Subcutaneous abdominal adipose tissue (tissue), 5 donors: ENCODE measurements around the gene ASAP2.
A peak's percentile ranks its signal among the peaks of the same experiment; 100 is the strongest.

Source experiments
- H3K27ac ChIP-seq: one replicate; pipeline ENCODE4 v1.7.0; 2013; ENCODE audit warnings: low read depth, mild to moderate bottlenecking, inconsistent platforms, low read length, moderate library complexity
- H3K27me3 ChIP-seq, 5 donors: one replicate each; pipeline ENCODE4 v1.7.0; 2013; ENCODE audit warnings: low read length in 5 of 5, inconsistent platforms in 1 of 5; ENCODE audit not compliant: control insufficient read depth in 5 of 5, insufficient read depth in 4 of 5
- H3K36me3 ChIP-seq, 5 donors: one replicate each; pipeline ENCODE4 v1.7.0; 2013; ENCODE audit warnings: low read length in 5 of 5; ENCODE audit not compliant: control insufficient read depth in 5 of 5, insufficient read depth in 5 of 5
- H3K4me1 ChIP-seq, 5 donors: one replicate each; pipeline ENCODE4 v1.7.0; 2013; ENCODE audit warnings: low read length in 5 of 5, mild to moderate bottlenecking in 3 of 5, moderate library complexity in 1 of 5; ENCODE audit not compliant: control insufficient read depth in 5 of 5, insufficient read depth in 5 of 5
- H3K4me3 ChIP-seq, 5 donors: one replicate each; pipeline ENCODE4 v1.7.0; 2013; ENCODE audit warnings: low read length in 5 of 5, low read depth in 1 of 5
- H3K9ac ChIP-seq, 5 donors: one replicate each; pipeline ENCODE4 v1.7.0; 2013; ENCODE audit warnings: low read length in 5 of 5, mild to moderate bottlenecking in 4 of 5, moderate library complexity in 3 of 5
- H3K9me3 ChIP-seq, 5 donors: one replicate each; pipeline ENCODE4 v1.7.0; 2013; ENCODE audit warnings: low read length in 5 of 5; ENCODE audit not compliant: control insufficient read depth in 5 of 5
- donor health status: healthy.
- donor health status: healthy.
- donor health status: healthy.
- donor health status: healthy.
- donor health status: healthy.

ASAP2 gene

DNA sequence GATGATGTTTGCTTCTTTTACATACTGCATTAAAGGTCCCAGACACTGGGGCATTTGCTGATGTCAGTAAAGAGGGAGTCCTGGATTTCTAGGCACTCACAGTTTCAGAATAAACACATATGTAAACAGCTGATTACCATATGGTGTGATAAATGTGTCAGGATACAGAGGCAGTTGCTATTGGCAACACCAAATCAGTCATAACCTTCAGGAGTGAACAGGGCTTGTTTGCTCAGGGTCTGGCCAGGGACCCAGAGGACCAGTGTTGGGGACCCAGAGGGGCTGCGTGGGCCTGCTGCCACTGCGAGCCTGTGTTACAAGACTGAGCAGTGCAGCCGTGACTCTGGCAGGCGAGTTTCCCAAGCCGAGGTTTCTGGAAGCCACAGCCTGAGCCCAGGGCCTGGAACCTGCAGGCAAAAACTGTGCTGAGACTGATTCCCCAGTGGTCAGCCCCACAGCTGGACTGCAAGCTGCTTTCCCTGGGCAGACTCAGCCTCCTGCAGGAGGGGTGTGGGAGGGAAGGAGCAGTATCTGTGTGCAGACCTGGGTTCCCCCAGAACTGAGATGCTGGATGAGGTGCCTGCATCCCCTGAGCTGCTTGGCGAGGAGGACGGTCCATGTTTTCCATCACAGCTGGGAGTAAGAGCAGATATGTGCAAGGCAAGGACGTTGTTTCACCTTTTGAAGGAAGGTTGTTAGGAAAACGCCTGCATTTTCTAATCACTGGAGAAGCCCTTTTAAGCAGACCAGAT, 23.6 kb downstream of the ASAP2 start:
- Histone ChIP-seq H3K4me1 (peaks cover 33 to 95% (median 91%) of the 10 kb centered on the region in 5 donors), H3K27ac (no peak overlapping the region), H3K4me3 (peak overlapping the region in 2 of 5 donors; percentile 12 to 30), H3K27me3 (no peaks in the 10 kb centered on the region), H3K9me3 (no peaks in the 10 kb centered on the region), H3K9ac (peak overlapping the region in 1 of 5 donors; percentile 48), H3K36me3 (no peaks in the 10 kb centered on the region)

DNA sequence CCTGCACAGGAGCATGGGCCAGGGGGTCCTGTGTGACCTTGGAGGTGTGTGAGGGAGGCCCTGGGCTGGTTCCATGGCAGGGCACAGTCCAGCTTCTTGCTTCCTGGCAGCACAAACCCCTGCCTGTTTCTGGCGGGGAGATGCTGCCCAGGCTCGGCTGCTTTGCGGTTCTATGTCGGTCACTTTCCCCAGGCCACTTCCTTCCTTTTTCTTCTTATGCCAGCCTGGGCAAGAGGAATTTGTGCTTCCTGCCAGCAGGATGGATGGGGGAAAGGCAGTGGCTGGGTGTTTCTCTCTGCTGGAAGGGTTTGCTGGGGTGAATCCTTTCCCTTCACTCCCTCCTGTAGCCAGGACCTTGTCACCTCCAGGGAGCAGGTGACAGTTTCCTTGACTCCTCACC, 24.3 kb downstream of the ASAP2 start:
- Histone ChIP-seq H3K9ac (peak overlapping the region in 1 of 5 donors; percentile 48), H3K27ac (no peak overlapping the region), H3K9me3 (no peaks in the 10 kb centered on the region), H3K4me3 (peak overlapping the region in 1 of 5 donors; percentile 12), H3K4me1 (peaks cover 37 to 95% (median 93%) of the 10 kb centered on the region in 5 donors), H3K27me3 (no peaks in the 10 kb centered on the region), H3K36me3 (no peaks in the 10 kb centered on the region)

DNA sequence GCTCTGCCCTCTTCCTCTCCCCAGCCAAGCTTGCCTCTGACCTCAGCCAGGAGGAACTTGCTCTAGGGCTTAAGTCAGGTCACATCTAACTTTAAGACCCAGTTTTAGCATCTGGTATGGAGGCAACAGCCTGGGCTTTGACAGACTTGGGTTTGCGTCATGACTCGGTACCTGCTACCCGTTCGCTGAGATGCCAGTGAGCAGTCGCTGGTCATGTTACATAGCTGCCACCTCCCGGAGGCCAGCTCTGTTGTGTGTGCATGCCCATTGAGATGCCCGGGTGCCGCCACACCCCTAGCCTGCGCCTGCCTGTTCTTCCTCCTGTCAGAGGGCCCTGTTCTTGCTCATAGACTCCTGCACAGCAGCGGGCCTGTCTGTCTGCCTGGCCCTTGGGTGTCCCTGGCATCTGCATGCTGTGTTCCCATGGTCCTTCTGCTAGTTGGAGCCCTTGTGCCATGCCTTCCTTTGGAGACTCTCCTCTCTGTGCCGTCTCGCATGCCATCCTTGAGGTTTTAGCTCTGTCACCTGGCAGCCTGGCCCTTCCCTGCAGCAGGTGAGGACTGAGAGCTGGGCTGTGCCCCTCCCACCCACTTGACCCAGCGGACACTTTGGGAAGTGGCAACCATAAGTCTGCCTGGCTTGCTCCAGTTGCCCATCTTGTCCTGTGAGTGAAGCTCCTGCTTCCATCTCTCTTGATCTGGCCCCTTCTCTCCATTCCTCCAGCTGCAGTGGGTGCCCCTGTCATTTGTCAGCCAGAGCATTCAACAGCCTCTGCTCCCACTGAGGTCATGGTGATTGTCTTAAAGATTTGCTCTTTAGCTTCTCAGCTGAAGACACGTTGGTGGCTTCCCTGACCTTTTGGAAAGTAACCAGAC, 24.9 kb downstream of the ASAP2 start:
- Histone ChIP-seq H3K9me3 (no peaks in the 10 kb centered on the region), H3K36me3 (no peaks in the 10 kb centered on the region), H3K27ac (no peak overlapping the region), H3K4me1 (peaks cover 37 to 95% (median 89%) of the 10 kb centered on the region in 5 donors), H3K4me3 (no peak overlapping the region), H3K9ac (no peak overlapping the region), H3K27me3 (no peaks in the 10 kb centered on the region)

DNA sequence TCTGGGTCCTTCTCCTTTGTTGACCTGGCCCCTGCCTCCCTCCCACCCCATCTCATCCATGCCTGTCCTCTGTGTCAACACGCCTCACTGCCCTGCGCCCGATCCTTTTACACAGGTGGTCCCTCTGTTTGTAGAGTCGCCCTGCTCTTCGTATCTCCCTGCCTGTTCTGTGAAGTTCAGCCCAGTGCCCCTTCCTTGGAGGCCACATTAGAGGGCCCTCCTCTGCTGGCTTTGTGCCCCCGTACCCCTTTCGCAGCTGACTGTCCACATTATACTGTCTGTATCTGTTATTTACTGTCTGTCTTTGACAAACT, 25.5 kb downstream of the ASAP2 start:
- no peak overlapping the region for H3K9ac ChIP-seq
- H3K4me1 ChIP-seq = peaks cover 35 to 95% (median 89%) of the 10 kb centered on the region in 5 donors
- no peaks in the 10 kb centered on the region for H3K9me3 ChIP-seq
- H3K4me3 ChIP-seq = no peak overlapping the region
- peak overlapping the region; percentile 32 for H3K27ac ChIP-seq
- H3K36me3 ChIP-seq = no peaks in the 10 kb centered on the region
- no peaks in the 10 kb centered on the region for H3K27me3 ChIP-seq

DNA sequence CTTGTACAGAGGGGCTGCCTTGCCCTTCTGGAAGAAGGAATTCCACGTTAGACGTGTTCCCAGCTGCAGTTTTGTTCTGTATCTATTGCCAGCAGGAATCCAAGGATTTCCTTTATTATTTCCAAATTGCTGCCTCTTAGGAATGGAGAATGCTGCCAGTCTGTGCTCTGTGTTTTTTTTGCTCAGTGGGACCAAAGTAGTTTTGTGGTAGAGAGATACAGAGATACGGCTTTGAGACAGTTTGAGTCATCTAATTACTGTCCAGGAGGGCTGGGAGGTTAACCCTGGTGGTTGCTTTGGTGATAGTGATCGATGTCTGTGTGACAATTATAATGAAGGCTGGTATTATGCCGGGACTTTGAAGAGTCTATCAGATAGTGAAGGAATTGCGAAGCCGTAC, 26.3 kb downstream of the ASAP2 start:
- Histone ChIP-seq H3K9ac (peak overlapping the region in 1 of 5 donors; percentile 8), H3K27ac (peak overlapping the region; percentile 32), H3K4me3 (no peak overlapping the region), H3K4me1 (peaks cover 38 to 97% (median 91%) of the 10 kb centered on the region in 5 donors), H3K9me3 (no peaks in the 10 kb centered on the region), H3K36me3 (no peaks in the 10 kb centered on the region), H3K27me3 (no peaks in the 10 kb centered on the region)

DNA sequence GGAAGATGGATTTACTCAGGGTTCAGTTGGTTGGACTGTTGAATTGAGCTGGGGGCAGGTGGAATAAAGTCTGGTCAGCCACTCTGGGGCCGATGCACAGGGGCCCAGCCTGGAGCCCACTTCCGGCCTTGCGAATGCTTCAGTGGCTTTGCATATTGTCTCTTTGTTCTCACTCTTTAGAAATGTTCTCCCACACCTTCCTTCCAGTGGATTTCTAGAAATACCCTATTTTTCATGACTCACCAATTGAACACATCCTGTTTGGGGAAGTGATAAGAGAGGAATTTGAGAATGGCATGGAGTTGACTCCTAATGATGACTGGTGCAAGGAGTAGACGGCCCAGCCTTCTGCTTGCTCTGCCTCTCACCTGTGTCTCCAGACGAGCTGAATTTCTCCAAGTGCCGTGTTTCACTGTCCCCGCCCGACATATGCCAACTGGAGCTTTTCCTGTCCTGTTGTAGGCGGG, 28.1 kb downstream of the ASAP2 start:
- H3K4me1 ChIP-seq = peaks cover 41 to 94% (median 89%) of the 10 kb centered on the region in 5 donors
- H3K9me3 ChIP-seq = no peaks in the 10 kb centered on the region
- H3K4me3 ChIP-seq = no peak overlapping the region
- no peaks in the 10 kb centered on the region for H3K36me3 ChIP-seq
- H3K27me3 ChIP-seq = no peaks in the 10 kb centered on the region
- peak overlapping the region; percentile 81 for H3K27ac ChIP-seq
- no peak overlapping the region for H3K9ac ChIP-seq

DNA sequence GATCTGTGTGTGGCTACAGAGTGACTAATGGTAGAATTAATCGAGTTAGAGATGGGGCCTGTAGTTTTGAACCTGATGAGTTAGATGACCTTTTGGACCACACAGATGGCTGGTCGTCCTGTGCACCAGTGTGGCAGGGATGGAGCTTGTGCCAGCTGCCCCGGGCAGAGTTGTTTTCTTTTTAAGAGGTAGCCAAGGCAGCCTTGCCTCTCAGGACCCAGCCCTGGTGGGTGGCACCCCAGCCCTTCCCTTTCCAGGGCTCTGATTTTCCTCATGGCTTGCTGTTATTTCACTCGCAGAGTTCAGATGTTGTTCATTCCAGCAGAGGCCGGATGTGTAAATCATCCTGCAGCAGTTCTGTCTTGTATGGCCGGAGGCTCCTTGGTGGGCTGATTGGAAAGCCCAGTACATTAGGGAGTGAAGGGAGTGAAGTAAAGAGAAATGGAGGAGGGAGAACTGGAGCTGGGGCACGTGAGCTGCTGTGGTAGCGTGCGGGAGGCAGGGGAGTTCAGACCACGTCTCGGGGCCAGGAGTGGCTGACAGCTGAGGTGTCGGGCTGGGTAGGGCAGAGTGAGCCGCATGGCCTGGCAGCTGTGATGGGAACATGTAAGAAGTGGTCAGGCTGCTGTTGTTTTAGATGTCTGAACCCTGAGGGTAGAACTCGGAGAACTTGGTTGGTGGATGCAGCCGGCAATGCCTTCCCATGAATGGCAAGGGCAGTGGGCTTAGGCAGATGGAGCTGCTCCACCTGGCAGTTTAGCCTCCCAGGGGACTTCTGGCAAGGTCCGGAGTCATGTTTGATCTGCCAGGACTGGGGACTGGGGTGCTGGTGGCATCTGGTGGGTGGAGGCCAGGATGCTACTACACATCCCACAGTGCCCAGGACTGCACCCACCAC, 28.8 kb downstream of the ASAP2 start:
- Histone ChIP-seq H3K9me3 (no peaks in the 10 kb centered on the region), H3K36me3 (no peaks in the 10 kb centered on the region), H3K27me3 (no peaks in the 10 kb centered on the region), H3K4me1 (peaks cover 37 to 87% (median 82%) of the 10 kb centered on the region in 5 donors), H3K4me3 (peak overlapping the region in 2 of 5 donors; percentile 6), H3K9ac (peak overlapping the region in 1 of 5 donors; percentile 26), H3K27ac (peak overlapping the region; percentile 81)

DNA sequence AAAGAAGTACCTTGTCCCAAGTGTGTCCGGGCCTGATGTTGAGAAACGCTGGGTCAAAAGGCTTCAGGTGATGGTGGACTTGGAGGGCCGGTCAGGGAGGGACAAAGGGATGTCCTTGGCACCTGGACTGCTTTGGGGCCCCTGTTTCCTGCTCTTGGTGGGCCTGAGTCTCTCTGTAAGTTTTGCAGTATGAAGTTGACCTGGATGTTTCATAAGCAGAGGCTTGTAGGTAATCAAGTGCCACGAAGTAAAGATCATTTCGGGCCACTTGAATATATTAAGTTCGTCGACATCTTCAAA, 29.4 kb downstream of the ASAP2 start:
- Histone ChIP-seq H3K4me3 (no peak overlapping the region), H3K9me3 (no peaks in the 10 kb centered on the region), H3K27ac (peak overlapping the region; percentile 81), H3K27me3 (no peaks in the 10 kb centered on the region), H3K4me1 (peaks cover 33 to 81% (median 76%) of the 10 kb centered on the region in 5 donors), H3K9ac (no peak overlapping the region), H3K36me3 (no peaks in the 10 kb centered on the region)

DNA sequence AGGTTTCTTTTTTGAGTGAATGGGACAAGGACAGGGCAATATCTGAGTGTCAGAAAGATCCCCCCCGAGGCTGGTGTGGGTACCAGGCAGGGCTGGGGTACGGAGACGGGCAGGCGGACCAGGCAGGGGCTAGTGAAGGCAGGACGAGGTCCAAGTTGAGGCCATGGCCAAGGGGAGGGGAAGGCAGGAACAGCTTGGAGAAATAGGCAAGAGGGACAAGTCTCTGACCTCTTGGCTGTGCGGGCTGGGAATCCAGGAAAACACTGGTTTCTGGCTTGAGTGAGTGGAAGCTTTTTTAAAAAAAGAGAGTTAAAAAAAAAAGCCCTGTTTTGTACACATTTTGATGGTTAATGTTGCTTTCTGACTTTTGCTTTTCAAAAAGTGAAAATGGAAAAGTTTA, 30.3 kb downstream of the ASAP2 start:
- Histone ChIP-seq H3K27me3 (no peaks in the 10 kb centered on the region), H3K36me3 (no peaks in the 10 kb centered on the region), H3K9ac (peak overlapping the region in 3 of 5 donors; percentile 34 to 49 (median 48)), H3K4me1 (peaks cover 27 to 78% (median 70%) of the 10 kb centered on the region in 5 donors), H3K27ac (peak overlapping the region; percentile 81), H3K9me3 (no peaks in the 10 kb centered on the region), H3K4me3 (peak overlapping the region in 1 of 5 donors; percentile 17)
